ENCODE results near the gene ZNF385B. TPM values are rescaled to one million over a fixed set of nuclear protein-coding genes. Genes with fewer than 3 reads are reported as not detected.

ZNF385B gene
- total and polyA plus RNA-seq, 9 of the 15 experiments (the other 6 are each of a cell fraction or from before 2014, with no cell fraction given), result 0.50 TPM; not detected in 8

DNA sequence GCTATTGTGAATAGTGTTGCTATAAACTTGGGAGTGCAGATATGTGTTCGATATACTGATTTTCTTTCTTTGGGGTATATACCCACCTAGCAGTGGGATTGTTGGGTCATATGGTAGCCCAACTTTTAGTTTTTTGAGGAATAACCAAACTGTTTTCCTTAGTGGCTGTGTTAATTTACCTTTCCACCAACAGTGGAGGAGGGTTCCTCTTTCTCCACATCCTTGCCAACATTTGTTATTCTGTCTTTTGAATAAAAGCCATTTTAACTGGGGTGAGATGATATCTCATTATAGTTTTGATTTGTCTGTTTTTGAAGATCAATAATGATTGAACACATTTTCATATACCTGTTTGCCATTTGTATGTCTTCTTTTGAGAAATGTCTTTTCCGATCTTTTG is 314.8 kb downstream of the ZNF385B start:
- TF ChIP-seq ZKSCAN1 (IDR thresholded peaks at IDR 0.05; ENCODE audit: low read depth, low read length) (no peak), CCAR2 (IDR thresholded peaks at IDR 0.05; ENCODE audit: low read depth, low read length) (no peak), BRD9 (IDR thresholded peaks at IDR 0.05; ENCODE audit: low read depth, partially characterized antibody) (no peak), BRF1 (IDR thresholded peaks at IDR 0.05; ENCODE audit: borderline replicate concordance, extremely low read depth, insufficient read length) (no peak), ZNF561 (CRISPR knock-in tag; conservative IDR thresholded peaks at IDR 0.05) (no peak)
- TF ChIP-seq, protein P1, sequence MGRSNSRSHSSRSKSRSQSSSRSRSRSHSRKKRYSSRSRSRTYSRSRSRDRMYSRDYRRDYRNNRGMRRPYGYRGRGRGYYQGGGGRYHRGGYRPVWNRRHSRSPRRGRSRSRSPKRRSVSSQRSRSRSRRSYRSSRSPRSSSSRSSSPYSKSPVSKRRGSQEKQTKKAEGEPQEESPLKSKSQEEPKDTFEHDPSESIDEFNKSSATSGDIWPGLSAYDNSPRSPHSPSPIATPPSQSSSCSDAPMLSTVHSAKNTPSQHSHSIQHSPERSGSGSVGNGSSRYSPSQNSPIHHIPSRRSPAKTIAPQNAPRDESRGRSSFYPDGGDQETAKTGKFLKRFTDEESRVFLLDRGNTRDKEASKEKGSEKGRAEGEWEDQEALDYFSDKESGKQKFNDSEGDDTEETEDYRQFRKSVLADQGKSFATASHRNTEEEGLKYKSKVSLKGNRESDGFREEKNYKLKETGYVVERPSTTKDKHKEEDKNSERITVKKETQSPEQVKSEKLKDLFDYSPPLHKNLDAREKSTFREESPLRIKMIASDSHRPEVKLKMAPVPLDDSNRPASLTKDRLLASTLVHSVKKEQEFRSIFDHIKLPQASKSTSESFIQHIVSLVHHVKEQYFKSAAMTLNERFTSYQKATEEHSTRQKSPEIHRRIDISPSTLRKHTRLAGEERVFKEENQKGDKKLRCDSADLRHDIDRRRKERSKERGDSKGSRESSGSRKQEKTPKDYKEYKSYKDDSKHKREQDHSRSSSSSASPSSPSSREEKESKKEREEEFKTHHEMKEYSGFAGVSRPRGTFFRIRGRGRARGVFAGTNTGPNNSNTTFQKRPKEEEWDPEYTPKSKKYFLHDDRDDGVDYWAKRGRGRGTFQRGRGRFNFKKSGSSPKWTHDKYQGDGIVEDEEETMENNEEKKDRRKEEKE (IDR thresholded peaks at IDR 0.05; ENCODE audit: borderline replicate concordance in 1 of 2, control insufficient read depth in 1 of 2, low read depth in 2 of 2, low read length in 1 of 2), result no peak
- TF ChIP-seq, protein P2, sequence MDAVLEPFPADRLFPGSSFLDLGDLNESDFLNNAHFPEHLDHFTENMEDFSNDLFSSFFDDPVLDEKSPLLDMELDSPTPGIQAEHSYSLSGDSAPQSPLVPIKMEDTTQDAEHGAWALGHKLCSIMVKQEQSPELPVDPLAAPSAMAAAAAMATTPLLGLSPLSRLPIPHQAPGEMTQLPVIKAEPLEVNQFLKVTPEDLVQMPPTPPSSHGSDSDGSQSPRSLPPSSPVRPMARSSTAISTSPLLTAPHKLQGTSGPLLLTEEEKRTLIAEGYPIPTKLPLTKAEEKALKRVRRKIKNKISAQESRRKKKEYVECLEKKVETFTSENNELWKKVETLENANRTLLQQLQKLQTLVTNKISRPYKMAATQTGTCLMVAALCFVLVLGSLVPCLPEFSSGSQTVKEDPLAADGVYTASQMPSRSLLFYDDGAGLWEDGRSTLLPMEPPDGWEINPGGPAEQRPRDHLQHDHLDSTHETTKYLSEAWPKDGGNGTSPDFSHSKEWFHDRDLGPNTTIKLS (IDR thresholded peaks at IDR 0.05; ENCODE audit: borderline replicate concordance, low read depth), result no peak
- H3K36me3 ChIP-seq (ENCODE audit: control insufficient read depth, insufficient read depth, low read length), result no peaks in the 10 kb centered on the region
- WGBS (ENCODE audit: insufficient coverage, low coverage, missing lambda C conversion rate), result 0% methylated on average over 2 of the region's 2 CpGs
- ChIA-PET POLR2A (no interaction called here), CTCF (ENCODE audit: low intra/inter-chr PET ratio) (no interaction called here)
- H3K9ac ChIP-seq (ENCODE audit: insufficient read depth in 1 of 2, low read depth in 2 of 2, low read length in 2 of 2), result no peak overlapping the region
- FAIRE-seq, result no peak
- intact Hi-C loops (cut with micrococcal nuclease) (no loop called here), in situ Hi-C loops (cut with MboI) (no loop called here)
- no peak overlapping the region for H3K4me2 ChIP-seq (ENCODE audit: insufficient read depth, low read length)
- H3K4me3 ChIP-seq, result no peak overlapping the region
- no peak for ATAC-seq
- H2AFZ ChIP-seq (ENCODE audit: low read depth, low read length), result no peak overlapping the region
- no peaks in the 10 kb centered on the region for H4K20me1 ChIP-seq (replicated peaks; ENCODE audit: control insufficient read depth, insufficient read depth, low read length)
- no peaks in the 10 kb centered on the region for H3K79me2 ChIP-seq (ENCODE audit: control insufficient read depth, insufficient read depth, low read length)
- BruUV-seq (replicated peaks), result no TSS peak
- H3K27ac ChIP-seq (ENCODE audit: extremely low read depth, low read depth, low read length), result no peak overlapping the region
- no peaks in the 10 kb centered on the region for H3K27me3 ChIP-seq (ENCODE audit: control insufficient read depth in 2 of 2, insufficient read depth in 2 of 2, low read length in 2 of 2)
- DNase-seq (ENCODE audit: extremely low read depth in 1 of 4, low spot score in 3 of 4), result no peak
- H3K9me3 ChIP-seq (replicated peaks; ENCODE audit: control insufficient read depth, insufficient read depth, low read depth, low read length), result no peaks in the 10 kb centered on the region
- H3K9me1 ChIP-seq (ENCODE audit: control insufficient read depth, insufficient read depth, low read length), result no peaks in the 10 kb centered on the region
- H3K4me1 ChIP-seq (replicated peaks in 1 of 2; ENCODE audit: control insufficient read depth in 2 of 2, insufficient read depth in 2 of 2, low read length in 2 of 2), result no peaks in the 10 kb centered on the region
